ENCODE results near the gene DACH1.

DACH1 gene

DNA sequence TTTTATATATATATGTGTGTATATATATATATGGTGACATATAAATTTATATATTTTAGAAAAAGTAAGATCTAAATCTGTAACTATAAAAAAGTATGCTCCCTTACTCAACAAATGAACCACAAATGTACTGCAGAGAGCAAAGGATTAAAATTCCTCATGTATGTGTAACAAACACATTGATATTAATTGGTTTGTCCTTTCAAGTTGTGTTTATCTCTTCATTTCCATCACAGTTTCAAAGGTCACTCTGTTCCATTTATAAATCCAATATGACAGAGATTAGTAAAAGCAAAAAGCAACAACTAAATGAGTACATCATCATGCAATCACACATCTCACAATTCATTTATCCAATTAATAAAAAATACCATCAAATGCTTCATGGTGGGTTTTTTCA, 247.9 kb downstream of the DACH1 start:
- DNase-seq: no peak

DNA sequence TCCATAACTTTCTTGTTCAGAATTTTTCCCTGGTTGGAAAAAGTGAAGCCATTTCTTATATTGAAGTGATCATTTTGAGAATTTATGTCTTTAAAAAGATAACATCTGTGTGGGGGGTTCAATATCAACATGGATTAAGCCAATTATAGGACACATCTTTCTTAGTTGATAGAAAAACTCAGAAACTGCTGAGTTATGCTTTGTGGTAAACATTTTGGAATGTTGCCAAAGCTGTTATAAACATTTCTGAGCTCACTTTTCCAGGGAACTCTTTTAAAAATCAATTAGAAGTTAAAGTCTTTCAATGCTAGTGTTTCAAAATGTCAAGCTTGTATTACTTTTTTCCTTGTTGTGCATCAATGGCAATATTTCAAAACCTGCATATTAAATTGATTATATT, 248.8 kb downstream of the DACH1 start:
- DNase-seq: no peak

DNA sequence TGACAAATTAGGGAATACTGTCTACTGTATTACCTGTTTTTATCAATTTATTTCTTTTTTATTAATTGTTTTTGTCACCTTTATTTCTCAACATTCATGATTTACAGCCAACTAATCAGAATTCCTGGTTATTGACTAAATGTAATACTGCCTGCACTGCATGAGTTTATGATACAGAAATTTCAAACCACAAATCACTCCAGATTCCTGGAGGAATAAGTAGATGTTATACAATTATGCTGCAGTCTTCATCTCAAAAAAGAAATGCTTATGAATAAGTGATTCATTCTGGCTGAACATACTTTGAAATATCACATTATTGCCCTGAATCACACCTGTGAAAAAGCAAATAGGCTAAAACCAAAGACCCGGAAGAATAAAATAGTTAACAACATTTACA, 249.7 kb downstream of the DACH1 start:
- DNase-seq: no peak

DNA sequence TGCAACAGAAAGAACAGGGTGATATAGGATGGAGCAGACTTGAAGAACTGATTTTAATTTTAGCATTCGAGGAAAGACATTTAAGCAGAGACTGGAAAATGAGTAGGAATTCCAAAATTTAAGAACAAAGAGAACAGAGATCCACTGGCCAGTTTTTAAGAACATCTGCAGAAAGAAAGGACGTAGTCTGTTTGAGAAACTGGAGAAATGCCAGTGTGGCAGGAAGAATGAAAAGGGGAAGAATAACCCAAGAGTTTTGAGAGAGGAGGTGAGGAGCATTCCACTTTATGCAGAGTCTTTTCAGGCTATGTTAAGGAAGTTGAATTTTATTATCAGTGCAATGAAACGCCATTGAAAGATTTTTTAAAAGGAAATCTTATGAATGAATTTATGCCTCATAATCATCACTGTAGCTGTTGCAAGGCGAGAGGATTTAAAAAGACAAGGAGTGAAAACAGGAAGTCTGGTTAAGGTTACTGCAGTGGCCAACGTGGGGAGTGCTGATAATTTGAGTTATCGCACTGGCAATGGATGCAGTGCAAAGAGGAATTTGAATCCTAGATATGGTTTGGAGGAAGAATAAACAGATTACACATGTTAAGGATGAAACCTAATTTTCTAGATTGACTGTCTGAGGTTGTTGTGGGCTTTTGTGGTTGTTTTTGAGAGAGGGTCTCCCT, 253.8 kb downstream of the DACH1 start:
- no peak for DNase-seq

DNA sequence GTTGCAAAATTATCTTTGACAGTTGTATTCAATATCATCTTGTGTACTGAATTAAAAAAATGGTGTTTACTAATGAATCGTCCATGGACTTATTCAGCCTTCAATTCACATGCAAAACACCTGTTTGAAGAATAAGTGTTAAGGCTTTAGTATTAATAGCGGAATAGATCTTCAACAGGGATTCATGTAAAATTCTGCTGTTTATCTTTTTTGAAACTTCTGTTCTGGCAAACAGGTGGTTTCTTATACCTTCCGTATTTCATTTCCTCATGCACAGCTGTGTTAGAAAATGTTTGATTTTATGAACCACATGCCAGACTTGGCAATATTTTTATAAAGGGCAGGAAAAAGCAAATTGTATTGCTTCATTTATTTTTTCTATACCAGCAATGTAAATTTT, 255.7 kb downstream of the DACH1 start:
- no peak for DNase-seq

DNA sequence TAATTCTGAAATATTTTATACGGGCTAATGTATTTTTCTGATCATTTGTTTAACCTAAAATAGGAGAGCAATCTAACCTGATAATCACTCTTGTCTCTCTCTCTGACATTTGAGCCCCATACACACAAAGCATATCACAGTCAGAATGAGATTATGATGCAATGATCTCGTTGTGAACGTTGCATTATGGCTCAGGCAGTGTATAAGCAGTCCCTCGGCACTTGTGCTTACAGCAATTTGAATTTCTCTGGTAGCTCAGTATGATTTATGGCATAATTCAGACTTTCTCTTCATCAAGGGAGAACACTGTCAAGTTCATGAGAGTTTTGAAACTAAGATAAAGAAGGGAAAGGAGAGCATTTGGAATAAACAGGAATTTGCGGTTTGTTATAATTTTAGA, 256.1 kb downstream of the DACH1 start:
- no peak for DNase-seq

DNA sequence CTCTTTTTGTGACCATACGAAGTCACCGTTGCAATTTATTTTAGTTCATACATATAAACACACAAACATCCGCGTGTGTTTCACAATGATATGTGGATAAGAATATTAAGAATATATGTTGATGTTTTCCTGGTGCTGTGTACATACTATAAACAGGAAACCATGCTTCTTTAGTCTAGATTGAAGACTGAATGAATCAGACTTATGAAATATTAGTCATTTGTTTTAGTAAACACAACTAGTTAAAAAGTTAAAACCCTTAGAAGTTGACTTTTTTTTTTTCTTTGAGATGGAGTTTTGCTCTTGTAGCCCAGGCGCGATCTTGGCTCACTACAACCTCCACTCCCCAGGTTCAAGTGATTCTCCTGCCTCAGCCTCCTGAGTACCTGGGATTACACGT, 257.7 kb downstream of the DACH1 start:
- DNase-seq: no peak

DNA sequence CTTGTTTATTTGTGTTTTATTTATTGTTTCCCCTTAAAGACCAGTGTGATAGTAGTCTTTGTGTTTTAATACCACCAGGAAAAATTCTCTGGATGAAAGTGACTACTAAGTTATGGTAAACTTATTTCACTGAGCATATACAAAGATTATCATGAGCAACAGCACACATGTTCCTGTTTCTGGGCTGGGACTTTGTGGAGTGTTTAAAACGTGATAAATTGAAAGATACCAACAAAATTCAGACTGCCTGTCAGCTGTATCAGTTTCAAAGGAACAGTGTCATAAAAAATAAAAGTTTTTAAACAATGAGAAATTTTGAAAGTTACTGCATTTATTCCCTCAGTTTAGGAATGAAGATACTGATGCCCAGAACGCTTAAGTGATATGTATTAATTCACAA, 259.4 kb downstream of the DACH1 start:
- no peak for DNase-seq

DNA sequence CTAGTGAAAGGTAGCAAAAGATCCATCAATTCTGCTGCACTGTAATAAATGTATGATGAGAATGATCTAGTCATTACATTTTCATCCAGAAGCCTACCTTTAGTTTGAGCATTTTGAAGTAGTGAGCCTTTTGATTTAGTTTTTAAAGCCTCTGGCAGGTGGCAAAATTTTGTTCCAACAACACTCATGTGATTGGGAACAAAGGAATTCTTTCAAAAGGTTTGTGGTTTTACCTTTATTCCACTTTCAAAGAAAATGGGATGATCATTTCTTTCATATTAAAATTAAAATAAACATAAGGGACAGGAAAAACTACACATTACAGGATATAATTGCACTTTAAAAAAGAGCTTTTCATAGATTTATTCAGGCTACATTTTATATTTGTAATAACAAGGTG, 260.2 kb downstream of the DACH1 start:
- no peak for DNase-seq

DNA sequence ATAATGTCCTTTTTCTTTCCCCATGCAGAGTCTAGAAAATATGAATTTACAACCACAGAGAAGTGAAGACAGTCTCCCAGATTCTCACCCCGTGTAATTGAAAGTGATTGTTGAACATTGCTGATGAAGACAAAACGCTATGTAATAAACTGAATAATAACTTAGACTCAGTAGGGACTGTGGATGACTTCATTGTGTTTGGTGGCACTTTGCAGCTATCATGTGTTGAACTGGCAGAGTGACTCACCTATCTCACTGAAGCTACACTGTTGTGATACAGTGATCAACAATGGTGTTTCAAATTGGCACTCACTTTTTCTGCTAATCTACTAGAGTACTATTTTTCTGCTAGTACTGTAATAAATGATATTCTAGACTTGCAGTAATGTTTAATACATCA, 261.3 kb downstream of the DACH1 start:
- no peak for DNase-seq

DNA sequence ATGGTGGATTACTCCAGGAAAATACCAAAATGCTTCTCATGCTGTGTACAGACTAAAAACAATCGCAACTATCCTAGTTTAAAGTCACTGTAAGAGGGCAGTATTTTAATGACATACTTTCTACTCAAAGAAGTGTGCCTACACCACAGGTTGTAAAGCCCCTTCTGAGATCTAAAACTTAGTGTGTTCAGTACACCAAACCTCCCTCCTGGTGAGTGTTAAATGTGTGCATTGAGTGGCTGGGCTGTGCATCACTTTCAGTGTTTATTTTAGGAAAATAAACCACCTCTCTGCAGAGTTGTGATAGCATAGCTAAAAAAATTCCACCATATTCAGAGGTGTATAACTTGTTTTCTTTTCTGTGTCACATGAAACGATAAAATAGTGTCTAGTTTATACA, 263.7 kb downstream of the DACH1 start:
- no peak for DNase-seq

DNA sequence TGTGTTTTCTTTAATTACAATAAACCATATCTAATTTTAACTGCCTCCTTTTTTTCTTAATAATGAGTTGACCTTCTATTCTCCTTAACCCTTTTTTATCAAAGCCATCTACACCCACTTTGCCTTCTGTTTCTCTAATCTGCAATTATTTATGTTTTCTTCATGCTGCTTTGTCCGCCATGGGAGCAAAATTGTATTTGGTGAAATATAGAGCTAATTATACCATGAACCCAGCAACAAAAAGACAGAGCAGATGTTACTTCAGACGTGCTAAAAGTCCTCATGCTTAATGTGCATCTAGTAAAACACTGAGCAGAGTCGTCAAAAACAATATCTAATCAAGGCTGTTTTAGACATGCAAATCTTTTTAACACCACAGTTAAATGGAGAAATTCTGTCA, 264.7 kb downstream of the DACH1 start:
- no peak for DNase-seq

DNA sequence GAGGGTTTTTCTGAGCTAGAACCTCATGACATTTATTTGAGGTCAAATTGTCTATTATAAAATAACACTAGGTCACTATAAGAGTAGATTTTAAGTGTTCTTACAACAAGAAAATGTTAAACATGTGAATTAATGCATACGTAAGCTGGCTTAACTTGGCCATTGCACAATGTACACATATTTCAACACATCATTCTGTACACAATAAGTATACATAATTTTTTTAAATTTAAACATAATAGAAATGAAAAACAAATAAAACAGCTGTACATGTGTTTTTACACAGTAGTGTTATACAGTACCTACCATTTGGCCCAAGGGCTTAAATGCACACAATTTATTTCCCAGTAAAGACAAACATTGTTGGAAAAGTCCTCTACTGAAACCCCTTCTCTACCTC, 269.9 kb downstream of the DACH1 start:
- no peak for DNase-seq

DNA sequence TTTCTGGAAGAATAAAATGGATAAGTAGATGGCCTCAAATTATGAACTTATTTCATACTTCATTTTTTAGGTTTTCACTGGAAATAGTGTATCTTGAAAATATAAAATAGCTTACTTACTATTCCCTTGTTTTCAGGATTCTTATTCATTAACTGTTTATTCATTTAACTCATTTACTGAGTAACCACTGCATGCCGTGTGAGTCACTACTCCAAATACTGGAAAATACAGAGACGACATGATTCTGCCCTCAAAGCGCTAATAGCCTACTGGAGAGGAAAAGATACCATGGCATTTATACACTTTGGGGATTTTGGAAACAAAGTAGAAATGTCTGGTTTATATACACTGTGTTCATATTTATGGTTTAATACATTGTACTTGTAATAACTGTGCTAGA, 270.9 kb downstream of the DACH1 start:
- DNase-seq: no peak

DNA sequence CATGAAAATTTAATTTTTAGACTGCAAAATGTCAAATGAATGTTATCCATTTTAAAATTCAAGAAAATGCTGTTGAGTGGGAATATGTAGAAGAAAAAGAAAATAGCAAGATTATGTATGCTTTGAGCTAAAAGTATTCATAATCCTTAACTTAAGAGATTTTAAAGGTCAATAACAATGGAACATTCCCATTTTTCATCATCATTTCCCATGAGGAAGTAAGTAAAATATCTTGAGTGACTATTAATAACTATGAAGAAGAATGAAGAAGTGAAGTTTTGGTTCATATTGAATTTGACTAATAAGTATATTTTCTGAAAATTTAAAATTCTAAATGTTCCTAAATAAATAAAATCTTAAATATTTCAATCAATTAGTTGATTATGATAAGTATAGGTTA, 273.4 kb downstream of the DACH1 start:
- no peak for DNase-seq

DNA sequence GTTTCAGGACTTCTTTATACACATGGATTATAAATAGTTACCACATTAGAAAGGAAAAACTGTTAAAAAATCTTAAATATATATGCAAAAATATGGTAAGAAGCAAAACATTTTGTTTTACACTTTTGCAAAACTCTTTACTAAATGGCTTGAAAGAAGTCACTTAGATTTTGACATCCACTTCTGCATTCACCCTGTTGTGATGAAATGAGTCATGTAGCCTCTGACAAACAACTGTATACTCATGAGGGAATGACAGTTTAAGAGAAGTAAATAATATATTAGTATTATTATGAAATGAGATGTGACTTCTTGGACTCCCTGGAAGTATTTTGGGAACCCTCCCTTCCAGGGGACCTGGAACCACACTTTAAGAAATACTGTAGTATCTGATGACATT, 275.6 kb downstream of the DACH1 start:
- DNase-seq: no peak

DNA sequence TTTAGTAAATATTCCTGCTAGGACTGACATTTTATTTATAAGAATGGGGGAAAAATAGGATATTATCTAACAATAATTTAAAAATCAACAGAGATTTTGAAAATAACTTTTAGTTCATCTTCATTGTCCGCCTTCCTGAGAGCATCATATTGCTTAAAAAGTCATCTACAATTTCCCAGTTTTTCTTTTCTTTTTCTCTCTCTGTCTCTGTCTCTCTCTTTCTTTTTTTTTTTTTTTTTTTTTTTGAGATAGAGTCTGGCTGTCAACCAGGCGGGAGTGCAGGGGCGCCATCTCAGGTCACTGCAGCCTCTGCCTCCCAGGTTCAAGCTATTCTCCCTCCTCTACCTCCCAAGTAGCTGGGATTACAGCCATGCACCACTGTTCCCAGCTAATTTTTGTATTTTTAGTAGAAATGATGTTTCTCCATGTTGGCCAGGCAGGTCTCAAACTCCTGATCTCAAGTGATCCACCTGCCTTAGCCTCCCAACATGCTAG, 276.3 kb downstream of the DACH1 start:
- DNase-seq: no peak

DNA sequence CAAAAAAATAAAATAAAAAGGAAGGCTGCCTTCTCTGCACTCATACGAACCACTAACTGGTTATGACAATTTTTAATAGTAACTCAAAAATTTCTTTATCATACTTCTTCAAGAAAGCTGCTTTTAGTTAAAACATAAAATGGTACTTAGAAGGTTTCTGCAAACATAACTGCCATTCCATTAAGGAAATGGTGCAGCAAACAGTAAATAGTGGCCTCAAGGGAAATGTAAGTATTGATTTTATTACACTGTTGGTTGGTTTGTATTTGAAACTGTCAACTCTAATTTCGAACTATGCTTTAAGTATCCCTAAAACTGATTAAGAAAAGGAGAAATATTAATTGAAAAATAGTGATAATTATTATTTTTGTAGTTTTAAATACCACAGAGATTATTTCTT, 278.0 kb downstream of the DACH1 start:
- no peak for DNase-seq

DNA sequence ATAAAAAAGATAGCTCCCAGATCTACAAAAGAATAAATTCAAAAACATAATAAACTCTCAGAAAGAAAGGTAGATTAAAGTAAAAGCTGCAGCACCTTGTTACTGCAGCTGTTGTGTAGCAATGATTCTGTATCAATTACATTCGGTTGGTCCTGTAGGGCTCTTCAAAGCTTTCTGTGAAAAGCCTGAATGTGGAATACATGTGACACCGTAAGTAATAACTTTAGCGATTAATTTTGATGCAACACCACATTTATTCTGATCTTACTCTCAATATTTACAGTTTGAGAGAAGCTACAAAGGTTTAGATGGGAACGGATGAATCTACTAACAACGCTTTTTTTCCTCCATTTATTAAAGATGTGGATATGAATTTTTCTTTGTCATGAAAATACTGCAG, 279.2 kb downstream of the DACH1 start:
- no peak for DNase-seq

DNA sequence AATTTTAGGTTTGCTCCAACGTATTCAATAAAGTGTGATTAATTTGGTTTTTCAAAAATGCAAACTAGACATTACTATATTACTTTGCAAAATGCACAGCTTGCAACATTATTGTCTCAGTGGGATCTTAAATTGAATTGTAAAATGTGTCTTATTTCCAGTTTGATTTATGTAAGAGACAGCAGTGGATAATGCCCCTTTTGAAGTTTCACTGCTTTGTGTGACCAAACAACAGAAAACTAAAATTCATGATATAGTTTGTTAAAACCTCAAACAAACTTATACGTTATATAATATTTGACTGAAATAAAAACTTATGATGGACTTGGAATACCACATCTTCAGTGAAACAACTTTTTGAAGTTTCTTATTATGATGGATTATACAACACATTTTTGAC, 279.8 kb downstream of the DACH1 start:
- DNase-seq: no peak

DNA sequence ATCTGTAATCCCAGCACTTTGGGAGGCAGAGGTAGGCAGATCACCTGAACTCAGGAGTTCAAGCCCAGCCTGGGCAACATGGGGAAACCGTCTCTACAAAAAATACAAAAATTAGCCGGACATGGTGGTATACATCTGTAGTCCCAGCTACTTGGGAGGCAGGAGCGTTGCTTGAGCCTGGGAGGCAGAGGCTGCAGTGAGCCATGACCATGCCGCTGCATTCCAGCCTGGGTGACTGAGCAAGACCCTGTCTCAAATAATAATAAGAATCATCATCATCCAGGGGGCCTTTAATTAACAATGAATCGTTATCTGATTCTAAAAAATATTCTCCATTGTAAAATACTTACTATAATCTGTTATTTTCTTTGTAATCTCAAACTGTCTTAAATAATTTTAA, 283.4 kb downstream of the DACH1 start:
- no peak for DNase-seq

DNA sequence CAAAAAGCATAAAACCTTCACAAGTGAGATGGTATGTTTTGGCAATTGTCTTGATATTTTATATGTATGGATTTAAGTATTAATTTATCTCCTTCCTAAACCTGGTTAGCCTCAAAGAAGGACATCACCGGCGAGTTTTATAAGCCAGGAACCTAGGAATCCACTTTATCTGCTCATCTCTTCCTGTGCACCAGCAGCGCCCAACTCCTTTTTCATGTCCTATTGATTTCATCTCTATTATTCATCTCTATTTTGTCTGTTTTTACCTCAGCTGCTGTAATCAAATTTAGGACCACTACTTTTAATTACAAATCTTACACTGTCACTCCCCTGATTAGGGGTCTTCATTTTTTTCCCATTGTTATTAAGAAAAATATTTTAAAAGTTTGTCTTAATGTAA, 286.4 kb downstream of the DACH1 start:
- DNase-seq: no peak

DNA sequence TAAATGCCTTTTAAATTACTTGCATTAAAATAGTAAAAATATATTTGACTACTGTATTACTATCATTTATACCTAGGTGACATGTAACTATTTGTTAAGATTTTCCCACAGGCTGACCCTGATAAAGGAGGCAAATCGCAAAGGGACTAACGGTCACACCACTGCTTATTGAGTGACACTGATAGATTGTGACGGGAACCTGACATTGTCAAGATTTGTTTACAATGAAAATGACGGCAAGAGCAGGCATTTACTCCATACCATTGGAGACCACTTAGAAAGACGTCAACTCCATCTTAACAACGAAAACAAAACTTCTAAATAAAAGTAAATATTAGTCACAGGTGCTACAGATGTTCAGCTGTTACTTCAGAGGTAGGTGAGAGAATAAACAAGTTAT, 289.0 kb downstream of the DACH1 start:
- no peak for DNase-seq

DNA sequence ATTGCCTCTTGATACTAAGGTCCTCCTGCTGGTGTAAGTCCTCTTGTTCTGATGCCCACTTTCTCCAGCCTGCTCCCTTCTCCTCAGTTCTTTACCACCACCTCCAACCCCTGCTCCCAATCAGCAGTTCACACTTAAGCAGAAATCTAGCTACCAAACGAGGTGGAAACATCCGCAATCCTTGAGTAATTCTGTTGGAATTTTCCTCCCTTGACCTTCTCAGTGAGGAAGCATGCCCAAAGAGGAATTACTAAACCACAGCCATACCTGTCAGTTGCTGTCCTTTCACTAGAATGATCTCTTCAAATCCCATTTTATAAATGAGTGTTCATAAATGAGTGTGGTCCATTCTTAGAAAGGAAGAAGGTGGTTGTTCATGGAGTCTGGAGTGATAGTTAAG, 289.9 kb downstream of the DACH1 start:
- DNase-seq: no peak

DNA sequence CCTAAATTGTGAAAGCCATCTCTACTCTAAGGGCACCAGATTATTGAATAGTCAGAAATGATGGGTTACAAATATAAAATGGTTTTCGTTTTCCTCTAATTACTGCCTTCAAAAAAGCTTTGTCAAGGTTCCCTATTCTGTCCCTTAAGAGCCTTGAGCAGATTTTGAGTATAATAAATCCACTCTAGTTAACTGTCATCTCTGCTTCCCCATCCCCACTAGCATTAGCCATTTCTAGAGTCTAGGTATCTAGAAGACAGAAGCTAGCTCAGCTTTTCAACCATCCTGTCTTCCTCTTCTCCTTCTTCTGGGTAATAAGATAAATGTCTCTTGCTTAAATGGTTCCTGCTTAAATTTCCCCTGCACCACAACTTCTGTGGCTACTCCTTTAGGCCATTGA, 290.4 kb downstream of the DACH1 start:
- DNase-seq: no peak

DNA sequence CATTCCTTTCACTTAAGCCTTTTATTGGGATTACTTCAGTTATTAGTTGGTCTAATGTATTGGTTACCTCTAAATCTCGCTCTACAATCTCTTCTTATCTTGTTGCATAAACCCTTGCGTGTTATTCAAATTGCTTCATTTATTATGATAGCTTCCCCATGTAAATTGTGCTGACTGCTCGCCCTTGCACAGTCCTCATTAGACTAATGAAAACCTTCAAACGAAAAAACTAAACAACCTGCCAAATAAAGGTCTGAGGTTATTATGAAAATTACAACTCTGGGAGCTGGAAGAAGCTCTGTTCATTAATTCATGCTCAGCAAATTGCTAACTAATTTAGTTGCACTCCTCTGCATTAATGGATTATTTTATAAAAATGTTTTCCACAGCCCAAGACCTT, 320.1 kb downstream of the DACH1 start:
- no peak for DNase-seq
